Measurements from ENCODE around the gene COL12A1. TPM values are rescaled to one million over a fixed set of nuclear protein-coding genes. Genes with fewer than 3 reads are reported as not detected.

COL12A1 gene
- total RNA-seq, 2 experiments from 2014 or later, result not detected

DNA sequence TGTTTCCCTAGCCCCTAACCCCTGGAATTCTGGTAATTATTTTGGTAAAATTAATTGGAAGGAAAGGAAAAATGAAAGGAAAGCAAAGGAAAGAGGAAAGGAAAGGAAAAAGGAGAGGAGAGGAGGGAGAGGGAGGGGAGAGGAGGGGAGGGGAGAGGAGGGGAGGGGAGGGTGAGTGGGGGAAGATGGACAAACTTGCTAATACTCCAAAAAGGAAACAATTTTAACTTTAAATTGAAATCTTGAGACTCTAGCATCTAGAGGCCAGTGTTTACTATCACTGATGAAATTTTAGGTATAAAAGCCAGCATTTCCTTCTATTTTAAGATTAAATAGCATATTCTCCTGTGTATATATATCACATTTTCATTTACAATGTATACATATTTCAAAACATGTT is 156.5 kb downstream of the COL12A1 start:
- Mint-ChIP-seq H3K36me3 (ENCODE audit: low read depth) (no peaks in the 10 kb centered on the region), H3K27me3 (no peaks in the 10 kb centered on the region), H3K4me1 (ENCODE audit: low read depth) (no peaks in the 10 kb centered on the region), H3K4me3 (no peak overlapping the region), H3K27ac (no peak overlapping the region), H3K9me3 (peaks cover 3% of the 10 kb centered on the region)
- TF ChIP-seq, protein P1, sequence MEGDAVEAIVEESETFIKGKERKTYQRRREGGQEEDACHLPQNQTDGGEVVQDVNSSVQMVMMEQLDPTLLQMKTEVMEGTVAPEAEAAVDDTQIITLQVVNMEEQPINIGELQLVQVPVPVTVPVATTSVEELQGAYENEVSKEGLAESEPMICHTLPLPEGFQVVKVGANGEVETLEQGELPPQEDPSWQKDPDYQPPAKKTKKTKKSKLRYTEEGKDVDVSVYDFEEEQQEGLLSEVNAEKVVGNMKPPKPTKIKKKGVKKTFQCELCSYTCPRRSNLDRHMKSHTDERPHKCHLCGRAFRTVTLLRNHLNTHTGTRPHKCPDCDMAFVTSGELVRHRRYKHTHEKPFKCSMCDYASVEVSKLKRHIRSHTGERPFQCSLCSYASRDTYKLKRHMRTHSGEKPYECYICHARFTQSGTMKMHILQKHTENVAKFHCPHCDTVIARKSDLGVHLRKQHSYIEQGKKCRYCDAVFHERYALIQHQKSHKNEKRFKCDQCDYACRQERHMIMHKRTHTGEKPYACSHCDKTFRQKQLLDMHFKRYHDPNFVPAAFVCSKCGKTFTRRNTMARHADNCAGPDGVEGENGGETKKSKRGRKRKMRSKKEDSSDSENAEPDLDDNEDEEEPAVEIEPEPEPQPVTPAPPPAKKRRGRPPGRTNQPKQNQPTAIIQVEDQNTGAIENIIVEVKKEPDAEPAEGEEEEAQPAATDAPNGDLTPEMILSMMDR (IDR thresholded peaks at IDR 0.05), result no peak
- no peaks in the 10 kb centered on the region for H3K27me3 ChIP-seq (ENCODE audit: control insufficient read depth in 1 of 2, insufficient read depth in 2 of 2, low read length in 2 of 2)
- no peak overlapping the region for H3K27ac ChIP-seq (ENCODE audit: low read depth in 1 of 2, low read length in 2 of 2)
- intact Hi-C loops (cut with DNase I, micrococcal nuclease), result no loop called here
- POLR2A ChIA-PET, result no interaction called here
- DNase-seq, result no peak
- CTCF ChIA-PET, result no interaction called here
- no peaks in the 10 kb centered on the region for H3K4me1 ChIP-seq (ENCODE audit: insufficient read depth, low read length)
- peaks cover 0 to 4% of the 10 kb centered on the region in 2 experiments for H3K9me3 ChIP-seq (ENCODE audit: control insufficient read depth in 1 of 2, insufficient read depth in 1 of 2, low read length in 2 of 2)
- H3K4me3 ChIP-seq (ENCODE audit: low read length), result no peak overlapping the region
- no peaks in the 10 kb centered on the region for H3K36me3 ChIP-seq (ENCODE audit: insufficient read depth, low read length)
- ATAC-seq (ENCODE audit: poor library complexity), result no peak

DNA sequence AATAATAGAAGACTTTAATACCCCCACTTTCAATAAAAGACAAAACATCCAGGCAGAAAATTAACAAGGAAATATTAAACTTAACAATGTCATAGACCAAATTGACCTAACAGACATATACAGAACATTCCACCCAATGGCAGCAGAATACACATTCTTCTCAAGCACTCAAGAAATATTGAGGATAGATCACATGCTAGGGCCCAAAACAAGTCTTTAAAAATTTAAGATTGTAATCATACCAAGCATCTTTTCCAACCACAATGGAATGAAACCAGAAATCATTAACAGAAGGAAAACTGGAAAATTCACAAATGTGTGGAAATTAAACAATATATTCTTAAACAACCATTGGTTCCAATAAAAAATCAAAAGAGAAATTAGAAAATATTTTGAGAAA is 161.0 kb downstream of the COL12A1 start:
- Histone ChIP-seq H3K36me3 (ENCODE audit: insufficient read depth, low read length) (no peaks in the 10 kb centered on the region), H3K4me1 (ENCODE audit: insufficient read depth, low read length) (no peaks in the 10 kb centered on the region), H3K27ac (ENCODE audit: low read depth in 1 of 2, low read length in 2 of 2) (no peak overlapping the region), H3K27me3 (ENCODE audit: control insufficient read depth in 1 of 2, insufficient read depth in 2 of 2, low read length in 2 of 2) (no peaks in the 10 kb centered on the region), H3K4me3 (ENCODE audit: low read length) (no peak overlapping the region), H3K9me3 (ENCODE audit: control insufficient read depth in 1 of 2, insufficient read depth in 1 of 2, low read length in 2 of 2) (peaks cover 0 to 4% of the 10 kb centered on the region in 2 experiments)
- intact Hi-C loops (cut with DNase I, micrococcal nuclease), result no loop called here
- H3K9me3 Mint-ChIP-seq, result peaks cover 9% of the 10 kb centered on the region
- ChIA-PET CTCF (no interaction called here), POLR2A (no interaction called here)
- TF ChIP-seq, protein P1 (IDR thresholded peaks at IDR 0.05), result no peak
- H3K4me3 Mint-ChIP-seq, result no peak overlapping the region
- DNase-seq (no peak), ATAC-seq (ENCODE audit: poor library complexity) (no peak)
- no peaks in the 10 kb centered on the region for H3K4me1 Mint-ChIP-seq (ENCODE audit: low read depth)
- H3K36me3 Mint-ChIP-seq (ENCODE audit: low read depth), result no peaks in the 10 kb centered on the region
- no peaks in the 10 kb centered on the region for H3K27me3 Mint-ChIP-seq
- no peak overlapping the region for H3K27ac Mint-ChIP-seq

DNA sequence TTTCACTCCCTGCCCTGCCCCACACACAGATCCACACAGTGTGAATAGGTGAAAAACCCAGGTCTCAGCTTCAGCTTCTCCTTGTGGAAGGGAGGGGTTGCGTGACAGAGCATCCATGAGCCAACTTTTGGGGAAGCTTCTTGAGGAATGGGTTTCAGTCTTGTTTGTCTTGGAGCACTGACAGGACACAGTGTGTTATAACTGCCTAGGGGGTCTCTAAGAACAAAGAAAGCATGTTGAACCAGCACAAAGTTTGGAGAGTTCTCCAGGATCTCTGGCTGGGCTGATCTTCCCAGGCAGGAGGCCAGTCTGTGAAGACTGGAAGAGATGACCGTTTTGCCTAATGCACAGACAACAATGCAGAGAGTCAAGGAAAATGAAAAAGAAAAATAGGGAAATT is 164.5 kb downstream of the COL12A1 start:
- Mint-ChIP-seq H3K4me3 (no peak overlapping the region), H3K27me3 (no peaks in the 10 kb centered on the region), H3K27ac (no peak overlapping the region), H3K9me3 (peaks cover 9% of the 10 kb centered on the region), H3K4me1 (ENCODE audit: low read depth) (no peaks in the 10 kb centered on the region), H3K36me3 (ENCODE audit: low read depth) (no peaks in the 10 kb centered on the region)
- Histone ChIP-seq H3K27me3 (ENCODE audit: control insufficient read depth in 1 of 2, insufficient read depth in 2 of 2, low read length in 2 of 2) (no peaks in the 10 kb centered on the region), H3K9me3 (ENCODE audit: control insufficient read depth in 1 of 2, insufficient read depth in 1 of 2, low read length in 2 of 2) (peaks cover 0 to 3% of the 10 kb centered on the region in 2 experiments), H3K4me3 (ENCODE audit: low read length) (no peak overlapping the region), H3K36me3 (ENCODE audit: insufficient read depth, low read length) (no peaks in the 10 kb centered on the region), H3K27ac (ENCODE audit: low read depth in 1 of 2, low read length in 2 of 2) (no peak overlapping the region), H3K4me1 (ENCODE audit: insufficient read depth, low read length) (no peaks in the 10 kb centered on the region)
- intact Hi-C loops (cut with DNase I, micrococcal nuclease), result no loop called here
- POLR2A ChIA-PET, result no interaction called here
- ATAC-seq (ENCODE audit: poor library complexity) (no peak), DNase-seq (no peak)
- TF ChIP-seq, protein P1 (IDR thresholded peaks at IDR 0.05), result no peak
- CTCF ChIA-PET, result no interaction called here

Other genes starting within 250 kb of the COL12A1 start
- 100 to 1,000 TPM; 189 to 195 TPM for gene COX7A2, start 37.7 kb upstream of the COL12A1 start, total RNA-seq
- gene TMEM30A, start 78.7 kb upstream of the COL12A1 start, total RNA-seq, result 10 to 100 TPM; 29.8 to 33.2 TPM